NT2/D1 (cell line): ENCODE measurements around the gene GRK5.

Source experiments
- DNase-seq: peaks from one replicate; pipeline ENCODE4 v3.0.0-alpha.2; 2011; ENCODE audit warnings: low read depth, low spot score
- H3K27me3 ChIP-seq: 2 replicates; pipeline ENCODE4 v1.6.0; 2011; ENCODE audit warnings: mild to moderate bottlenecking; ENCODE audit not compliant: insufficient read length, insufficient read depth
- H3K36me3 ChIP-seq: 2 replicates; pipeline ENCODE4 v1.6.1; 2011; ENCODE audit warnings: mild to moderate bottlenecking, low read length, mixed read lengths; ENCODE audit not compliant: insufficient read depth, insufficient read length
- H3K4me1 ChIP-seq: 2 replicates; pipeline ENCODE4 v1.5.1; 2011; ENCODE audit not compliant: insufficient read depth, insufficient read length
- H3K4me3 ChIP-seq: 2 replicates; pipeline ENCODE4 v1.5.1; 2011; ENCODE audit warnings: low read depth; ENCODE audit not compliant: insufficient read length
- H3K9ac ChIP-seq: 2 replicates; pipeline ENCODE4 v1.6.0; 2011; ENCODE audit warnings: low read depth; ENCODE audit not compliant: insufficient read length
- H3K9me3 ChIP-seq: 2 replicates; pipeline ENCODE4 v1.5.1; 2011; ENCODE audit warnings: mild to moderate bottlenecking, low read length; ENCODE audit not compliant: insufficient read depth
- SUZ12 ChIP-seq: IDR thresholded peaks from 2 replicates; pipeline ENCODE4 v1.6.1; 2011; ENCODE audit not compliant: insufficient read length, insufficient read depth; ENCODE audit errors: extremely low read depth
- YY1 ChIP-seq: IDR thresholded peaks from 2 replicates; pipeline ENCODE4 v1.6.1; 2011; ENCODE audit not compliant: insufficient read length, insufficient read depth
- ZNF274 ChIP-seq: IDR thresholded peaks from 2 replicates; pipeline ENCODE4 v1.6.1; 2011; ENCODE audit warnings: mild to moderate bottlenecking, low read depth, low read length

The GRK5 gene

DNA sequence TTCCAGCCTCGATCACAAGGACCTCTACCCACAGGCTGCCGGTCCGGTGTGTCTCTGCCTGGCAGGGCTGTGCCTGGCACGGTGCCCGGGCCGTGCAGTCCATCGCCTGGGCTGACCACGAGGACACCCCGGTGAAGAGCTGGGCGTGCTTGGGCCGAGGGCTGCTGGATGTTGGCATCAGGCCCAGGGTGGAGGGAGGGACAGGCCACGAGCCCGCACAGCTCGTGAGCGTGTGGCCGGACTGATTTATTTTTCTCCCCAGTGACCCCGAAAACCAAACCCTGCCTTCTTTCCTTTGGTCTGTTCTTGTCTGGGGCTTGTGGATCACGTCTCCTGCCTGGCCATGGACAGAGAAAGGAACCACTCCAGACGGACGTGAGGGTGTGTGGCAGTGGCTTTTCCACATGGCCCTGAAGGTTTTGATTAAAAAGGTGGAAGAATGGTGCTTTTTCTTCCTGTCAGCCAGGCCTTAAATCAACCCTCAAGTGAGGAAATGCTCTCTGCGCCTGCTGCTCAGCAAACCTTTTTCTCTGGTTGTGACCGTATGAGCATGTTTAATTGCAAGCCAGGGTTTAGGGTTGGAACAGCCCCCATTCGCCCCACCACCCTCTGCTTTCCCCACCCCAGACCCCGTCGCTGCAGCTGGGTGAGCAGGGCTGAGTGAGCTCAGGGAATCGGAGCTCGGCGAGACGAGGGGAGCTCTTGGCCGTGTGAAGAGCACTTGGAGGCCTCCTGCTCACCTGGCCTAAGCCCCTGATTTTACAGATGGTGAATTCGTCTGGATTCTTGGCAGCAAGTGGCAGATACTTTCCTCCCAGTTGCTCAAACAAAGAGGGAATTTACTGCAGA lies 205.1 kb downstream of the GRK5 start:
- no peaks in the 10 kb centered on the region for H3K9me3 ChIP-seq
- DNase-seq, result no peak
- H3K9ac ChIP-seq, result no peak overlapping the region
- no peak overlapping the region for H3K4me3 ChIP-seq
- TF ChIP-seq YY1, result no peak
- TF ChIP-seq SUZ12, result no peak
- TF ChIP-seq ZNF274, result no peak
- peaks cover 8% of the 10 kb centered on the region for H3K4me1 ChIP-seq
- H3K27me3 ChIP-seq, result no peaks in the 10 kb centered on the region
- no peaks in the 10 kb centered on the region for H3K36me3 ChIP-seq

DNA sequence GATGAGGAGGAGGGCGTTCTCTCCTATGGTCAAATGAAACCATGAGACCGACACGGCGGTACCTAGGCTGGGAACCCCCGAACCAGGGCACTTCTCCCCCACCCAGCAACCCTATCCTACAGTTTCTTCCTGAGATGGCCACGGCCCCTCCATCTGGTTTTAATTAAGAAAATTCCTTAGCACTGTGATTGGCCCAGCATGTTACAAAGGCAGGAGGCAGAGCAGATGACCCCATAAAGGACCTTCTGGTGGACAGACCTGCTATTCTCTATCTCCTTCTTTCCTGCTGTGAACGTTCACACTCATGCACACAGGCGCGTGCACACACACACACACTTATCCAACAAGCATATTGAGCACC lies 205.7 kb downstream of the GRK5 start:
- Histone ChIP-seq H3K9ac (no peak overlapping the region), H3K36me3 (no peaks in the 10 kb centered on the region), H3K4me3 (no peak overlapping the region), H3K9me3 (no peaks in the 10 kb centered on the region), H3K27me3 (no peaks in the 10 kb centered on the region), H3K4me1 (peaks cover 8% of the 10 kb centered on the region)
- TF ChIP-seq YY1, result no peak
- TF ChIP-seq ZNF274, result no peak
- TF ChIP-seq SUZ12, result no peak
- no peak for DNase-seq

DNA sequence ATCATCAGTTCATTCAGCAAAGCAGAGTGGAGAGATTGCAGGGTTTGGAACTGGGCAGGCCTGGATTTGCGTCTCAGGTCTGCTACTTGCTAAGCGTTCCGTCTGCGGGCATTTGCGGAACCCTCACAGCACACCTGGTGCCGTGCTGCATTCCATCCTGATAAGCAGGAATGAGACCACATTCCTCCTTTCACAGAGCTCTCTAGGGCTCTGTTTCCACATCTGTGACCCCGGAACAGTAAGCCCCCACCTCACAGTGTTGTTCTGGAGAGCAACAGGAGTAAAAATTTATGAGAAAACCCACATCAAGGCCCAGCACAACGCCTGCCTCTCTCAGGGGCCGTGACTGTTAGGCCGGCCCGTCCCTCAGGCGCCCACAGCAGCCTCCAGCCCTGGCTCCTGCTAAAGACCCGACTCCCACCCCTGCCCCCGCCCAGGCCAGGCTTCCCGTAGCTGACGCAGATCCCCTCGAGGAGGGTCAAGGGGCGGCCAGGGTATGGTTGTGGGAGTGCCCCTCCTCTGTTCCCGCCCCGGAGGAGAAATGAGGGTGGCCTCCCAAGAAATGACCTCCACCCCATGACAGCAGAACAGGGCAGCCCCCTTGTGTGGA lies 206.2 kb downstream of the GRK5 start:
- no peak for DNase-seq
- H3K27me3 ChIP-seq, result no peaks in the 10 kb centered on the region
- H3K36me3 ChIP-seq, result no peaks in the 10 kb centered on the region
- H3K4me1 ChIP-seq, result peaks cover 8% of the 10 kb centered on the region
- no peak overlapping the region for H3K4me3 ChIP-seq
- TF ChIP-seq YY1 (no peak), SUZ12 (no peak), ZNF274 (no peak)
- no peak overlapping the region for H3K9ac ChIP-seq
- H3K9me3 ChIP-seq, result no peaks in the 10 kb centered on the region

DNA sequence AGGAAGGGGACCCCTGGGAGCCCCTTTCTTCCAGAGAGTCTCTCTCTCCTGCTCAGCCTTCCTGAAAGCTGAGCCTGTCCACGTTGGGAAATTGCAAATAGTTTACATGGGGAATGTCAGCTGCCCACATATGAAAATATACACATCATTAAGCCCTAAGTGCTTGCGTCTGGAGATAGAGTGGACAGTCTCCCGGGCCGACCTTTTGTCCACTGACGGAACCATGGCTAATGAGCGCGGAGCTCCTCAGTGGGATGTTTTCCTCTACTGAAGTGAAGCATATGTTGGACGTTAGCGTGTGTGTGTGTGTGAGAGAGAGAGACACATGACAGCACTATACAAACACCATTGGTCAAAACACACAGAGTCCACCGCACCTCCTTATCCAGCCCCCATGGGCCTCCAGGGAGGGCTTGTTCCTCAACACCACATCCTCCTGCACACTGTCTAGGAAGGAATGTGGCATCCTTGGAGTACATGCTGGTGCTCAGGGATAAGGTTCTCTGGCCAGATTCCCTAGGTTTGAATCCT lies 206.8 kb downstream of the GRK5 start:
- TF ChIP-seq SUZ12 (no peak), YY1 (no peak), ZNF274 (no peak)
- H3K27me3 ChIP-seq, result no peaks in the 10 kb centered on the region

DNA sequence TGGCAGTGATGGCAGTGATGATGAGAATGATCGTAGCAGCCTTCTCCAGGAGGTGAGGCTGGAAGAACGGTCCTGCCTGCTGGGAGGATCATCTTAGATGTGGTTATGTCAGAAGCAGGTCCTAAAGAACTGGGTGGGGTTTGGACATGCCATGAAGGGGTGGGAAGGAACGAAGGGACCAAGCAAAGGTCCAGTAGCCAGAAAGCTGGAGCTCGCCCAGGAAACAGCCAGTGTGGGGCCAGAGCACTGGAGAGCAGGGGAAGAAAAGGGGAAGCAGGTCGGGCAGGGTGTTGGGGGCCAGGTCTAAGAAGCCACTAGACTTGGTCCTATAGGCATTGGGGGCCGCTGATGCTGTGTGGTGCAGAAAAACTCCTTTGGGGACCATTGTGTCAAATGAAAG lies 207.8 kb downstream of the GRK5 start:
- H3K4me1 ChIP-seq, result peaks cover 8% of the 10 kb centered on the region
- DNase-seq, result no peak
- TF ChIP-seq SUZ12, result no peak
- TF ChIP-seq YY1, result no peak
- TF ChIP-seq ZNF274, result no peak

More for the DNA sequence above, 206.8 kb downstream of the GRK5 start:
- Histone ChIP-seq H3K9ac (no peak overlapping the region), H3K4me1 (peaks cover 8% of the 10 kb centered on the region), H3K36me3 (no peaks in the 10 kb centered on the region), H3K9me3 (no peaks in the 10 kb centered on the region), H3K4me3 (no peak overlapping the region)
- no peak for DNase-seq

DNA sequence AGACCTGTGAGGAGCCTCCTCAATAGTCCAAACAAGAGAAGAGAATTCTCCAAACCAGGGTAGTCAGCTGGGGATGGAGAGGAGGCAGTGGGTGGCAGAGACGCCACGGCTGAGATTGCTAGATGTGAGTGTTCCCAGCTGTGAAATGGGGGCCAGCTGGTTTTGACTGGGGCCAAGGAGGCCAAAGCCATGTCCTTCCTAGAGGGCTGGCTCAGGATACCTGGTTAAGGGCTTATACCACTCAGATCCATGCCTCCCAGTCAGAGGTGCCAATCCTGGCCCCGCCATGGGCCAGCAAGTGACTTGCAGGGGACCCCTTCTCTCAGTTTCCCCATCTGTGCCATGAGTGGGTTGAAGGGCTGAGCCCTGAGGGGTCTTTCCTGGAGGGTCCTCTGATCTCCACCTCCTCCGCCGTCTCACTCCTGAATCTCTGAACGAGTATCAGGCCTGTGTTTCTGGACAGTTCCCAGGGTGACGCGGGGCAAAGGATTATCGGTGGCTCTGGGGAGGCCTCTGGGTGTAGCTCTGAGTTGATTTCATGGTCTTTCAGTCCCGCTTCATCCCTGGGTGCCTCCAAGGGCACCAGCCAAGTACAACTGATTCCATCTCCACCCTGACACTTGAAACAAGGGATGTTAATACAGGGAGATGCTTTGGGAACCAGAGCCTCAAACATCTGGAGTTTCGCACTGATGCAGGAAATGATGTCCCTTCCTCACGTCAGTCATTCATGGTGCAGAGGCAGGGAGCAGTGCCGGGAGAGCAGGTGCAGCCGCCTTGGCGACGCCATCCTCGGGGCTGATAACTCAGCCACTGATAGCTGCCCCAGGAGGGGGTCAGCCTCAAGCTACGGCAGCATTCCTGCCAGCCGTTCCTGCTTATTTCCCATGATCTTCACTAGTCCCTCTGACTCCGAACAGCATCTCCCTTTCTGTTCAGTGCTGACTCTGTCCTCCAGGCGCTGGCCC lies 208.4 kb downstream of the GRK5 start:
- no peak for TF ChIP-seq ZNF274
- TF ChIP-seq YY1, result no peak
- TF ChIP-seq SUZ12, result no peak
- Histone ChIP-seq H3K4me3 (no peak overlapping the region), H3K9ac (no peak overlapping the region), H3K9me3 (no peaks in the 10 kb centered on the region), H3K4me1 (peaks cover 10% of the 10 kb centered on the region), H3K36me3 (no peaks in the 10 kb centered on the region), H3K27me3 (no peaks in the 10 kb centered on the region)
- no peak for DNase-seq

More for the DNA sequence above, 207.8 kb downstream of the GRK5 start:
- H3K36me3 ChIP-seq, result no peaks in the 10 kb centered on the region
- no peak overlapping the region for H3K9ac ChIP-seq
- H3K27me3 ChIP-seq, result no peaks in the 10 kb centered on the region
- no peaks in the 10 kb centered on the region for H3K9me3 ChIP-seq
- no peak overlapping the region for H3K4me3 ChIP-seq
